ENCODE data around the gene MYO10. TPM values are rescaled to one million over a fixed set of nuclear protein-coding genes. Genes with fewer than 3 reads are reported as not detected.

Gene MYO10
- total and polyA plus RNA-seq, 2 of the 8 experiments (the other 6 are each of a cell fraction or from before 2014, with no cell fraction given) = 21.5 to 107 TPM

GRCh38 chr5:16894236-16895057 lies 41.6 kb downstream of the MYO10 start (continued):
- no peak for TF ChIP-seq USF2 (IDR thresholded peaks at IDR 0.05; ENCODE audit: low read length)
- no peak for TF ChIP-seq SUZ12 (IDR thresholded peaks at IDR 0.05; ENCODE audit: low read length)
